HG03460 (cell line): Measurements from ENCODE around the gene HYAL2.
"Not testable (repeated sequence)": the region's sequence is repeated elsewhere in the genome, so short reads cannot be mapped to it uniquely, and the experiment has no call there.

Experiments used
- ATAC-seq: cut with Tn5 transposase; IDR thresholded peaks from one replicate; pipeline ENCODE4 v1.9.1; 2021; ENCODE audit not compliant: unreplicated experiment

The HYAL2 gene

GRCh38 chr3:50314816-50315215 lies 7.7 kb downstream of the HYAL2 start:
- ATAC-seq, result no peak

- no peak for ATAC-seq
Measured at GRCh38 chr3:50314342-50314741, 8.2 kb downstream of the HYAL2 start.

GRCh38 chr3:50312041-50312440 lies 10.5 kb downstream of the HYAL2 start:
- not testable (repeated sequence) for ATAC-seq

GRCh38 chr3:50304601-50305000 lies 17.9 kb downstream of the HYAL2 start:
- ATAC-seq, result no peak

- ATAC-seq, result no peak
Measured at GRCh38 chr3:50303013-50303815, 19.3 kb downstream of the HYAL2 start, which contains the start of gene HYAL1. Gene HYAL1 (minus strand): TSS chr3:50303574. CDS start chr3:50302956, 618 bp downstream.

- no peak for ATAC-seq
Measured at GRCh38 chr3:50302095-50303012, 20.2 kb downstream of the HYAL2 start.

- no peak for ATAC-seq
Measured at GRCh38 chr3:50300681-50301254, 21.8 kb downstream of the HYAL2 start.

GRCh38 chr3:50299929-50300680 lies 22.4 kb downstream of the HYAL2 start:
- no peak for ATAC-seq

GRCh38 chr3:50299638-50299928 lies 23.0 kb downstream of the HYAL2 start:
- no peak for ATAC-seq

GRCh38 chr3:50298836-50299637 lies 23.5 kb downstream of the HYAL2 start, which contains the start of the genes HYAL3 and NAA80:
Gene HYAL3 (minus strand): TSS chr3:50299405. CDS start chr3:50295602, 3,803 bp downstream.
Gene NAA80 (minus strand): TSS chr3:50299405. CDS start chr3:50297463, 1,942 bp downstream.
- peak; percentile 82 for ATAC-seq

- ATAC-seq, result no peak
Measured at GRCh38 chr3:50297896-50298725, 24.4 kb downstream of the HYAL2 start.

- ATAC-seq, result no peak
Measured at GRCh38 chr3:50297384-50297775, 25.2 kb downstream of the HYAL2 start.

GRCh38 chr3:50296721-50297383 lies 25.7 kb downstream of the HYAL2 start:
- ATAC-seq, result no peak

GRCh38 chr3:50295553-50296431 lies 26.8 kb downstream of the HYAL2 start:
- no peak for ATAC-seq

GRCh38 chr3:50294492-50295403 lies 27.8 kb downstream of the HYAL2 start:
- ATAC-seq, result no peak

GRCh38 chr3:50294089-50294488 lies 28.5 kb downstream of the HYAL2 start:
- ATAC-seq, result no peak
